Uterus (tissue), 4 donors: ENCODE results near the gene CFAP210. TPM values are rescaled to one million over a fixed set of nuclear protein-coding genes. Genes with fewer than 3 reads are reported as not detected.

ENCODE experiments used
- DNase-seq, 2 donors: peaks; one replicate each; pipeline ENCODE4 v3.0.0-alpha.2; 2019 to 2020
- H3K27ac ChIP-seq, 2 donors: fragments of 200-600 bp; sonication (generic); 1 replicate in 1 of 2; 2 replicates in 1 of 2; pipeline ENCODE4 v1.5.1; 2016 to 2018
- H3K27me3 ChIP-seq, 2 donors: fragments of 200-600 bp; sonication (generic); one replicate each; pipeline ENCODE4 v1.5.1; 2018 to 2019; ENCODE audit warnings: control low read depth in 1 of 2
- H3K36me3 ChIP-seq, 2 donors: fragments of 200-600 bp; sonication (generic); one replicate each; pipeline ENCODE4 v1.5.1; 2019; ENCODE audit warnings: control low read depth in 1 of 2
- H3K4me1 ChIP-seq, 2 donors: fragments of 200-600 bp; sonication (generic); one replicate each; pipeline ENCODE4 v1.5.1; 2018 to 2019; ENCODE audit warnings: control low read depth in 1 of 2
- H3K4me3 ChIP-seq, 2 donors: fragments of 200-600 bp; sonication (generic); 1 replicate in 1 of 2; 2 replicates in 1 of 2; pipeline ENCODE4 v1.5.1; 2018 to 2019; ENCODE audit warnings: mild to moderate bottlenecking in 1 of 2
- H3K9me3 ChIP-seq, 2 donors: fragments of 200-600 bp; sonication (generic); one replicate each; pipeline ENCODE4 v1.5.1; 2019; ENCODE audit warnings: control low read depth in 1 of 2
- POLR2A ChIP-seq, 2 donors: fragments of 450-650 bp; IDR thresholded peaks; one replicate each; pipeline ENCODE4 v1.6.1; 2016; ENCODE audit warnings: antibody characterized with exemption in 2 of 2, mild to moderate bottlenecking in 1 of 2, moderate library complexity in 1 of 2
- intact Hi-C: fragments of 100-400 bp; cut with DNase I; formaldehyde crosslinking; loops from one replicate; pipeline ENCODE4 v1.15.1; 2023; ENCODE audit warnings: low total_unique reads
- total RNA-seq, 4 donors: library from RNA; depleted of rRNA in 3 of 4; stranded (reverse); fragments of >200 nt in 3 of 4; gene quantifications; one replicate each; pipeline versions ENCODE4 v1.1.0 to v1.2.4, GENCODE V29; 2014 to 2023
- TF ChIP-seq, protein P1 (sequence below), 4 experiments: fragments of 200-600 bp in 2 of 4; fragments of 450-650 bp in 2 of 4; sonication (generic) in 2 of 4; IDR thresholded peaks; one replicate each; pipeline ENCODE4 v1.5.1; 2016 to 2019; ENCODE audit warnings: antibody characterized with exemption in 4 of 4, mild to moderate bottlenecking in 2 of 4, moderate library complexity in 1 of 4
- donor health status: DM: yes; HTN: yes; CAD: no.

Gene CFAP210
- total RNA-seq, 4 donors from 2014 or later: 0.64 to 3.3 TPM; not detected in 2

DNA sequence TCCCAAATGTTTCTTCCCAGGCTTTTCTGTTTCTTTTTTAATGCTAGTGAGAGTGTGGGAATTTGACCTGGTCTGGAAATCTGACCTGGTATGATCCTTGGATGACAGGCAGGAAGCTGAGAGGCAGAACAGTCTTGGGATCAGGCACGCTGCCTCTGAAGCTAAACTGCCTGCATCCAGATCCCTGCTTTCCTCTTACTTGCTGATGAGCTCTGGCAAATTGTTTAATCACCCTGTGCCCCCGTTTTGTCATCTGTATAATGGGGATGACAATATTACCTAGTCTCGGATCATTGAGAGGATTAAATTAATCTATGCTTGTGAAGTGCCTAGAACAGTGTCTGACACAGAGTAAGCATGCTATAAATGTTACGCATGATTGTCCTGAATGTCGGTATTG is 42.7 kb upstream of the CFAP210 start:
- H3K27ac ChIP-seq: peak overlapping the region; percentile 40 to 64
- no peak for TF ChIP-seq POLR2A (IDR thresholded peaks at IDR 0.05)
- TF ChIP-seq, protein P1, sequence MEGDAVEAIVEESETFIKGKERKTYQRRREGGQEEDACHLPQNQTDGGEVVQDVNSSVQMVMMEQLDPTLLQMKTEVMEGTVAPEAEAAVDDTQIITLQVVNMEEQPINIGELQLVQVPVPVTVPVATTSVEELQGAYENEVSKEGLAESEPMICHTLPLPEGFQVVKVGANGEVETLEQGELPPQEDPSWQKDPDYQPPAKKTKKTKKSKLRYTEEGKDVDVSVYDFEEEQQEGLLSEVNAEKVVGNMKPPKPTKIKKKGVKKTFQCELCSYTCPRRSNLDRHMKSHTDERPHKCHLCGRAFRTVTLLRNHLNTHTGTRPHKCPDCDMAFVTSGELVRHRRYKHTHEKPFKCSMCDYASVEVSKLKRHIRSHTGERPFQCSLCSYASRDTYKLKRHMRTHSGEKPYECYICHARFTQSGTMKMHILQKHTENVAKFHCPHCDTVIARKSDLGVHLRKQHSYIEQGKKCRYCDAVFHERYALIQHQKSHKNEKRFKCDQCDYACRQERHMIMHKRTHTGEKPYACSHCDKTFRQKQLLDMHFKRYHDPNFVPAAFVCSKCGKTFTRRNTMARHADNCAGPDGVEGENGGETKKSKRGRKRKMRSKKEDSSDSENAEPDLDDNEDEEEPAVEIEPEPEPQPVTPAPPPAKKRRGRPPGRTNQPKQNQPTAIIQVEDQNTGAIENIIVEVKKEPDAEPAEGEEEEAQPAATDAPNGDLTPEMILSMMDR (IDR thresholded peaks at IDR 0.05): no peak
- H3K9me3 ChIP-seq: no peaks in the 10 kb centered on the region
- peaks cover 0 to 4% of the 10 kb centered on the region in 2 donors for H3K4me1 ChIP-seq
- H3K4me3 ChIP-seq: peak overlapping the region; percentile 11 to 16
- no peak for DNase-seq
- no peaks in the 10 kb centered on the region for H3K27me3 ChIP-seq
- no peaks in the 10 kb centered on the region for H3K36me3 ChIP-seq
- intact Hi-C loops: no loop called here

DNA sequence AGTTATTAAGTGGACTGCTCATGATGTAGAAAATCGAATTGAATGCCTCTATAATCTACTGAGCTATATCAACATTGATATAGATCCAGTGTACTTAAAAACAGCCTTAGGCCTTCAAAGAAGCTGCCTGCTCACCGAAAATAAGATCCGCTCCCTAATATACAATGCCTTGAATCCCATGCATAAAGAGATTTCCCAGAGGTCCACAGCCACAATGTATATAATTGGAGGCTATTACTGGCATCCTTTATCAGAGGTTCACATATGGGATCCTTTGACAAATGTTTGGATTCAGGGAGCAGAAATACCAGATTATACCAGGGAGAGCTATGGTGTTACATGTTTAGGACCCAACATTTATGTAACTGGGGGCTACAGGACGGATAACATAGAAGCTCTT is 41.4 kb upstream of the CFAP210 start:
- no peak for TF ChIP-seq POLR2A (IDR thresholded peaks at IDR 0.05)
- TF ChIP-seq, protein P1 (IDR thresholded peaks at IDR 0.05): no peak
- H3K4me3 ChIP-seq: peak overlapping the region in 1 of 2 donors; percentile 5
- no peaks in the 10 kb centered on the region for H3K9me3 ChIP-seq
- H3K36me3 ChIP-seq: no peaks in the 10 kb centered on the region
- H3K27me3 ChIP-seq: no peaks in the 10 kb centered on the region
- peaks cover 0 to 4% of the 10 kb centered on the region in 2 donors for H3K4me1 ChIP-seq
- intact Hi-C loops: no loop called here
- DNase-seq: no peak
- peak overlapping the region in 1 of 2 donors; percentile 88 for H3K27ac ChIP-seq

DNA sequence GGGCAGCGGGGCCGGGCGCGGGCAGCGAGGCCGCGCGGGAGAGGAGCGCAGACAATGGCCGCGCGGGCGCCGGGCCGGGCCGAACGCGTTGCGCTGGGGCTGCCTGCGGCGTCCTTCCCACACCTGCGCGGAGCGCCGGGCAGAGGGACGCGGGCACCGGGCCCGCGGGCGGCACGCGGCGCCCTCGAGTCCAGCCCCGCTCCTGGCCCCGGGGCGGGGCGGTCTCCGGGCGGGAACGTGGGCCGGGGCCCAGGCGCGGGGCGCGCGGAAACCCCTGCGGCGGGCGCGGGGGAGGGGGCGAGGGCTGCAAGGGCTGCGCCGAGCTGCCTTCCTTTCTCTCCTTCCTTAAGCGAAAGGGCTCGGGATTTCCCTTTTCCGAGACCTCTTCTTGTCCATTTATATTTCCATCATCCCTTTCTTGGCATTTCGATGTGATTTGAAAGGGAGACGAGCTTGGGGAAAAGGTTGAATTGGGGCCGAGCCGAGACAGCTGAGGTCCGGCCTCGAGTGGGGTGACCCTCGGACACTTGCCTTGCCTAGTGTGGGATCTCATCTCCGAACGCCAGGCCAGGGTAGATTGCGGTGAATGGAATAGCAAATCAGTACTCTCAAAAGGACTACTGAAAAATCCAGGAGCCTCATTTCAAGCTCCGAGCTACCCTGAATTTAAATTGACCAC is 40.1 kb upstream of the CFAP210 start:
- Histone ChIP-seq H3K27ac (peak overlapping the region; percentile 84 to 88), H3K4me1 (no peaks in the 10 kb centered on the region), H3K36me3 (no peaks in the 10 kb centered on the region), H3K9me3 (no peaks in the 10 kb centered on the region), H3K27me3 (no peaks in the 10 kb centered on the region), H3K4me3 (peak overlapping the region; percentile 47 to 63)
- peak; percentile 20 to 39 for DNase-seq
- TF ChIP-seq, protein P1 (IDR thresholded peaks at IDR 0.05): no peak
- TF ChIP-seq POLR2A (IDR thresholded peaks at IDR 0.05): no peak
- intact Hi-C loops: no loop called here

DNA sequence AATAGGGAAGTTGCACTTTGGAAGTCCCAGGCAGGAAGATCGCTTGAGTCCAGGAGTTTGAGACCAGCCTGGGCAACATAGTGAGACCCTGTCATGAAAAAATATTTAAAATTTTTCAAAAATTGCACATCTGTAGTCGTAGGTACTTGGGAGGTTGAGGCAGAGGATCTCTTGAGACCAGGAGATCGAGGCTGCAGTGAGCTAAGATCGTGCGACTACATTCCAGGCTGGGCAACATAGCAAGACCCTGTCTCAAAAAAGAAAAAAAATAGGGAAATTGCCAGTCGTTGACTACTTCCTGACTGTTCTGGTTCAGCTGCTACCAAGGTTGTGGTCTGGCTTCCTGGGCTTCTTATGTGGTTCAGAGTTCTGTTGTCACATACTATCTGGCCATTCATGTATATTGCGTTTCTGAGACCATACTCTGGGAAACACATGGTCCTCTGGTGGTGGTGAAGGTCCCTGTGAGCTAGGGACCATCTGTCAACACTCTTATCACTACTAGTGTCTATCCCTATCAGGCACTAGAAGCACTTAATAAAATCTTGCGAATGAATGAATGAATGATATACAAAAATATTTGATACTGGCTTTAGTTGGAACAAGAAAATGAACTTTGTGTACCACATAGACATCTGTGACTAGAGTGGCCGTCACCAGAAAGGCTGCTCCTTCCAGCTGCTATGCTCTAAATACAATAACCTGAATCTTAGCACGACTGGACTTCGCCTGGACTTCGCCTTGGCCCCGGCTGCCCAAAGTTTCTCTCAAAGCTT is 38.6 kb upstream of the CFAP210 start:
- TF ChIP-seq, protein P1 (IDR thresholded peaks at IDR 0.05): no peak
- TF ChIP-seq POLR2A (IDR thresholded peaks at IDR 0.05): no peak
- intact Hi-C loops: no loop called here
- Histone ChIP-seq H3K4me3 (peak overlapping the region; percentile 47 to 63), H3K4me1 (no peaks in the 10 kb centered on the region), H3K9me3 (no peaks in the 10 kb centered on the region), H3K27ac (peak overlapping the region; percentile 84 to 88), H3K27me3 (no peaks in the 10 kb centered on the region), H3K36me3 (no peaks in the 10 kb centered on the region)
- DNase-seq: no peak

DNA sequence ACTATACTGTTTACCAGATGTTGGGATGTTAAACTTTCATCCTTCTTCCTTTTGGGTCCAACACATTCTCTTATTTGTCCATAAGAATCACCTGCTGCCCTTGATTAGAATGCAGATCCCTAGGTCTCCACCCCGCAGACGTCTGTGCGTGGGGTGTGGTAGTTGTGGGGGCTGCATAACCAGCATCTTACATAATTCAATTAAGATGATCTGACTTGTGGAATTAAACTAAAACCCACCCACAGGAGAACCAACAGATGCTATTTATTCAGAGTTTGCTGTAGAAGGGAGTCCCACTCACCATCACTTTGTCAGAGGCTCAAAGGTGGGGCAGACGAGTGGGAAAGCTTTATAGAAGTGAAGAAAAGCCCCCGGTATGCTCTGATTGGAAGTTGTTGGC is 37.9 kb upstream of the CFAP210 start:
- no peak for DNase-seq
- TF ChIP-seq, protein P1 (IDR thresholded peaks at IDR 0.05): no peak
- TF ChIP-seq POLR2A (IDR thresholded peaks at IDR 0.05): no peak
- Histone ChIP-seq H3K36me3 (no peaks in the 10 kb centered on the region), H3K27ac (peak overlapping the region; percentile 5 to 16), H3K4me1 (no peaks in the 10 kb centered on the region), H3K9me3 (no peaks in the 10 kb centered on the region), H3K27me3 (no peaks in the 10 kb centered on the region), H3K4me3 (no peak overlapping the region)
- intact Hi-C loops: no loop called here
